Measurements from ENCODE around the gene ORM1.

Gene ORM1

GRCh38 chr9:114287763-114288192 lies 35.1 kb upstream of the ORM1 start:
- no peak for DNase-seq (ENCODE audit: low read depth)

- DNase-seq (ENCODE audit: low read depth) = peak; percentile 89
Measured at GRCh38 chr9:114288193-114289091, 34.5 kb upstream of the ORM1 start.

GRCh38 chr9:114289106-114289505 lies 33.8 kb upstream of the ORM1 start:
- no peak for DNase-seq (ENCODE audit: low read depth)

GRCh38 chr9:114289571-114290481 lies 33.1 kb upstream of the ORM1 start:
- no peak for DNase-seq (ENCODE audit: low read depth)

- DNase-seq (ENCODE audit: low read depth) = no peak
Measured at GRCh38 chr9:114290561-114290986, 32.3 kb upstream of the ORM1 start.

- peak; percentile 76 for DNase-seq (ENCODE audit: low read depth)
Measured at GRCh38 chr9:114291064-114291474, 31.8 kb upstream of the ORM1 start.

GRCh38 chr9:114291886-114292590 lies 30.9 kb upstream of the ORM1 start:
- no peak for DNase-seq (ENCODE audit: low read depth)

- no peak for DNase-seq (ENCODE audit: low read depth)
Measured at GRCh38 chr9:114294664-114295063, 28.2 kb upstream of the ORM1 start.

- DNase-seq (ENCODE audit: low read depth) = no peak
Measured at GRCh38 chr9:114296338-114296737, 26.6 kb upstream of the ORM1 start.

- DNase-seq (ENCODE audit: low read depth) = no peak
Measured at GRCh38 chr9:114299286-114300152, 23.4 kb upstream of the ORM1 start.

GRCh38 chr9:114300153-114300845 lies 22.6 kb upstream of the ORM1 start:
- no peak for DNase-seq (ENCODE audit: low read depth)

GRCh38 chr9:114300846-114301797 lies 21.8 kb upstream of the ORM1 start:
- no peak for DNase-seq (ENCODE audit: low read depth)

- no peak for DNase-seq (ENCODE audit: low read depth)
Measured at GRCh38 chr9:114301798-114302565, 20.9 kb upstream of the ORM1 start.

GRCh38 chr9:114302727-114303126 lies 20.2 kb upstream of the ORM1 start:
- DNase-seq (ENCODE audit: low read depth) = no peak

GRCh38 chr9:114303571-114303970 lies 19.3 kb upstream of the ORM1 start:
- no peak for DNase-seq (ENCODE audit: low read depth)

GRCh38 chr9:114303977-114304376 lies 18.9 kb upstream of the ORM1 start:
- DNase-seq (ENCODE audit: low read depth) = no peak

- no peak for DNase-seq (ENCODE audit: low read depth)
Measured at GRCh38 chr9:114304416-114305188, 18.3 kb upstream of the ORM1 start.

- DNase-seq (ENCODE audit: low read depth) = no peak
Measured at GRCh38 chr9:114307899-114308267, 15.0 kb upstream of the ORM1 start.

Measured in ELR (cell line).